Measurements from ENCODE around the gene ABCC10.
A peak's percentile ranks its signal among the peaks of the same experiment; 100 is the strongest.

The ABCC10 gene

DNA sequence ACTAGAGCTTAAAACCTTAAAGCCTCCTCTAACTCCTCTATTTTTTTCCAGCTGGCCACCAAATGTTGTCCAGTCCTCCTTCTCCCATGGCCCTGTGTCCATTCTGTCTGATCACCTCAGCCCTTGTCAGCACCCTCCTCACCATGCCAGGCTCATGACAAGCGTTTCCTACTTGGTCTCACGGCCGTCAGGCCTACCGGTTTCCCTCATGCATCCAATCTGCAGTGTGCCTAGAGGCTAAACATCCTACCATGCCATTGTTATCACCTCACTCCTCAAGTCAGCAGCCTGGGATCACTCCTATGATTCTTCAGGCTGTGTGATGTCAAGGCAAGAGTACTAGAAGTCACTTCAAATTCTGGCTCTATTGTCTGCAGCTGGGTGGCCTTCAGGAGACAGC, 40.4 kb downstream of the ABCC10 start:
- no peak for DNase-seq (ENCODE audit: extremely low read depth in 1 of 2, low read depth in 1 of 2)

DNA sequence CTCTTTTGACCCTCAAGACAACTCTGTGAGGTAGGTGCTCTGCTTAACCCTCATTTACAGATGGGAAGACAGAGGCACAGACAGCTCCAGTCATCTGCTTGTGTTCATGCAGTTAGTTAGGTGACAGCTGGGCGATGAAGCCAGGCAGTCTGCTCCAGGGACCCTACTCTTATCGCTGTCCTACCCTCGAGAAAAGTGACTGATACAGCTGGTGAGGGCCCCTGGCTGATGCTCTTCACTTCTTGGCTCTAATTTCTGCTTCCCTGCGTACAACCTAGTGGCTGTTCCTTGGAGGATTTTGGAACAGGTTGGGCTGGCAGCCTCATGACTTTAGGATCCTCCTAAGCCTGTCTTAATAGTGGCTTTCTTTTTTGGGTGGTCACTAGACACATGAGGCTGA, 40.9 kb downstream of the ABCC10 start:
- DNase-seq (ENCODE audit: extremely low read depth in 1 of 2, low read depth in 1 of 2), result no peak

DNA sequence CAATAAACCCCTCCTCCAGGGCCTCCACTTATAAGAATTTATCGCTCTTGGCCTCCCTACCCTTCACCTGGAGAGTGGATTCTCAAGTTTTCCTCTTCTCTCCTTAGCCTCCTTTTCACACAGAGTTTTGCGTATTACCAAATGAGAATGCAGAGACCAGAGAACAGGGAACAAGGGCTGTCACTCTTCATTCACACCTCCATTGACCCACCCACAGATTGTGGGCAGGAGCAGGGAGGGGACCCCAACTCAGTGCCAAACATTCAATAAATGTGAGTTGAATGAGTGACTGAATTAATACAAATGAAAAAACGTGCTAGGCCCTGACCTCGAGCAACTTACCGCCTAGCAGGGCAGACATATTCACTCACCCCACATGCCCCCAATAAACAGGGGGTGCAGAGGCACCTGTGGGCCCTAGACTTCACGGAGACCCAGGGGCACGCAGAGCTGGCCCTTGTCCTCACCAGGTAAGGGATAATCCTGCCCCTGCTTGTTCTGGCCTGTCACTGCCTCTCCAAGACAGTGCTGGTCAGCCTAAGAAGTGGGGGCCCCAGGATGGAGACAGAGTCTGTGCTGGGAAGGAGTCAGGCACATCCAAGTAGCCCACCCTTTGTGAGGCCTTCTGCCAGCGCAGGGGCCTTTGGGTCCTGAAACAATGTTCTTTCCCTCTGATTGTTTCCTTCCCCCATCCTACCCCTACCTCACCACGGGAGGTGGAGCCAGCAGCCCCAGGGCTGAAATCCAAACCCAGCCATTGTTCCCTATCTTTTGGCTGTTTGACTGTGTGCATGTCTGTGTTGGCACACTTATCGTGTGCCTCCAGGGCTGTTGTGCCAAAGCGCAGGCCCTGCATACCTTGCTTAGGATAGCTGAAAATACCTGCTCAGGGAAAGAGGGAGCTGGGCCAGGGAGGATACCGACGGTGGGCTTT, 41.7 kb downstream of the ABCC10 start:
- DNase-seq (ENCODE audit: extremely low read depth in 1 of 2, low read depth in 1 of 2), result no peak

DNA sequence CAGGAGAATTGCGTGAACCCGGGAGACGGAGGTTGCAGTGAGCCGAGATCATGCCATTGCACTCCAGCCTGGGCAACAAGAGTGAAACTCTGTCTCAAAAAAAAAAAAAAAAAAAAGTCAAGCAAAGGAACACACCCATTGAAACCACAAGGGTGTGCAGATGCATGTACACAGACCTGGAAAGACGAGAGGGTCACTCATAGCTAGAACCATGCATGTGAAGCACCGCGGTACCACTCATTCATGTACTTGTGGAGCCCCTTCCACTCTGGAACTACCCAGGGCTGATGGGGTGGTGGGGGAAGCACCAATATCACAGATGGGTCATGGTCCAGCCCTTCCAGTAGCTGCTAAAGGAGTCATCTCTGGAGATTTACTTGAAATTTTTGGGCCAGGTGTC, 42.6 kb downstream of the ABCC10 start:
- no peak for DNase-seq (ENCODE audit: extremely low read depth in 1 of 2, low read depth in 1 of 2)

DNA sequence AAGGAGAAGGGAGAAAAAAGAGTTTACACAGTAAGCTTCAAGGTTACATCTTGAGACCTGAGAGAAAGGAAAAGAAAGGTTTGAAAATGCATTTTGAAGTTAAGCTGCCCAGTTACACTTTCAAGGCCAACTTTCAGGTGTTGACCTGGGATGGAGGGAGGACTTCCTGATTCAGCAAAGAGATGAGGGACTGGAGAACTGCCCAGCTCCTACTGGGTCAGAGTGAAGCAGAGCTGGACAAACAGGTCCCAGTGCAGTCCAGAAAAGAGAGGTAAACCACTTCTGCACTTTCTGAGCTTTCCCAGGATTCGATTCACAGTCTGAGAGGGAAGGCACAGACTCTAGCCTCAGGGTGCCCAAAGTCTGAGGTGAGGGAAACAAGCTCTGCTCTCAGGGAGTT, 44.1 kb downstream of the ABCC10 start:
- DNase-seq (ENCODE audit: extremely low read depth in 1 of 2, low read depth in 1 of 2), result no peak

DNA sequence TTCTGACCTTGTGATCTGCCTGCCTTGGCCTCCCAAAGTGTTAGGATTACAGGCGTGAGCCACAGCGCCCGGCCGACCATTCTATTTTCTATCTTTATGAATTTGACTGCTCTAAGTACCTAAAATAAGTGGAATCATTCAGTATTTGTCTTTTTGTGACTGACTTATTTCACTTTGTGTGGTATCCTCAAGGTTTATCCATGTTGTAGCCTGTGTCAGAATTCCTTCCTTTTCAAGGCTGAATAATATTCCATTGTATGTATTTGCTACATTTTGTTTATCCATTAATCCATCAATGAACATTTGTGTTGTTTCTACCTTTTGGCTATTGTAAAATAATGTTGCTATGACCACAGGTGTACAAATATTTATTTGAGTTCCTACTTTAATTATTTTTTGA, 45.2 kb downstream of the ABCC10 start:
- DNase-seq (ENCODE audit: extremely low read depth in 1 of 2, low read depth in 1 of 2), result no peak

DNA sequence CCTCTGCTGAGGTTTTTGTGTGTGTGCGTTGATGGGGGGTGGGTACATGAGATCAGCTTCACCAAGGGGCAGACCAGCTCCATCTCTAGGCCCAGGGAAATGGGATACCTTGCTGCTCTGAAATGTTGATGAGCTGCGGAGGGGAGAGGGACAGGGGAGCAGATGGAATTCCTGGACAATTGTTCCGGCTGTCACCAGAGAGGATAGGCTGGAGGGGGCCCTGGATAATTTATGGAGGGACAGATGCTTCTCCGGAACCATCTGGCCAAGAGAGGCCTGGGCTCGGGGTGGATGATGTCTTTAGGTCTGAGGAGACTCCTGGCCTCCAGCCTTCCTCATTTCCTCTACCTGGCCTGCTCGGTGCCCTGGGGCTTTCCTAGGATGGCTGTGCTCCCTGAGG, 48.2 kb downstream of the ABCC10 start:
- no peak for DNase-seq (ENCODE audit: extremely low read depth in 1 of 2, low read depth in 1 of 2)

DNA sequence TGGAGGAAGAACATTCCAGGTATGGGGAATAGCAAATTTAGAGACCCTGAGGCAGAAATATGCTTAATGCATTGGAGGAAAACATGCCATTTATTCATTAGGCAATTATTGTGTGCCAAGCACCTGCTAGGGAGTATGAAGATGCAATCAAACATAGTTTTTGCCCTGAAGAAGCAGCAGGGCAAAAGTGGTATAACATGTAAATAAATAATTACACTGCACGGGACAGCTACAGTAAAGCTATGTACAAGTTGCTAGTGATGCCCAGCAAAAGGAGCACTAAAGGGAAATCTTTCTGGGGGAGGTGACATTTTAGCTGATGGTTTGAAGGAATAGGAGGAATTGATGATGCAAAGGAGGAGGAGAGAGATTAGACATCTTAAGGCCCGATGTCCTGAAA, 49.4 kb downstream of the ABCC10 start:
- no peak for DNase-seq (ENCODE audit: extremely low read depth in 1 of 2, low read depth in 1 of 2)

DNA sequence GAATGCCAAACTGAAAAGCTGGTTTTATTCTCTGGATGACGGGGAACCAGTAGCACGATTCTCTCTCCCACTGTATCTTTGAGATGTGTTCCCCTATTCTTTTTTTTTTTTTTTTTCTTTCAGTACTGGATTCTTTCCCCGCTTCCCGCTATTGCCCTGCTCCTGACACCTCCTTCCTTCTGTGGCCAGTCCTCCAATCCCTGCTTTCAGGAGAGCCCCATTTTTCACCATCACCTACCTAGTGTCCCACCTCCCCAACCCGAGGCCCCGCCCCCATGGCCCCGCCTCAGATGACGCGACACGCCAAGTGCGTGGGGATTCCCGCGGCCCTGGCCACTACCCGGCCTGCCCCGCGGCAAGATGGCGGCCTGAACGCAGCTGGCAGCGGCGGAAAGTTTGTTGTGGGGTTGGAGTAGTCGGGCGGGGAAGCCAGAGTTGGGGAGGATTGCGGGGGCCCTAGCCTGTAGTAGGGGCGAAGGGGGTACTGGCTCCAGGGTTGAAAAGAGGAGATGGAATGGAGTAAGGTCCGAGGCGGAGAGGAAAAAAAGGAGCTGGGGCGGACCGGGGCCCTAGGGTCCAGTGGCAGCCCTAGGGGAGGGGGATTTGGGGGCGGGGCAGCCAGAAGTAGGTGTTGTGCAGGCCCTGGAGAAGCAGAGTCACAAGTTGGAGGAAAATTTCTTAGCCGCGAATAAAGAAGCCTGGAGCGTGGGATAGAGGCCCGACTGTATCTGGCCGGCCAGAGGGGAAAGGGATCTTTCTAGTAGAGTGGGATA, 50.1 kb downstream of the ABCC10 start, which contains the start of gene TJAP1:
Gene TJAP1, plus strand, starts transcription at position 336 of the 773 bp plus-strand sequence. CDS start 21,432 bp downstream, outside the sequence.
- peak; percentile 92 to 96 for DNase-seq (ENCODE audit: extremely low read depth in 1 of 2, low read depth in 1 of 2)

DNA sequence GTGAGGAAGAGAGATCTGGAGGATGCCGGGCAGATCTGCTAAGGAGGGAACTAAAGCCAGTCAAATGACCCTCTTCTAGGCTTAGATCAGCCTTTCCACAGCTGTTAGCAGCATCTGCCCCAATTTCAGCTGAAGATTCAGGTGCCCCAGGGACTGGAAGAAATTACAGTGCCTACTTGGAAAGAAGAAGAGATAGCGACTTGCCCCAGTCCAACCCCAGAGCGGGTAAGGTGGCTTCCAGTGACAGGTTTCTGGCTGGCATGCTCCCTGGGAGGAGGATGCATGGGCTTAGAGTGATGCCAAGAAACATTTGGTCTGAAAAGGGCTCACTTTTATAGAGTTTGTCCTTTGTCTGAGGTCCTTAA, 50.6 kb downstream of the ABCC10 start:
- no peak for DNase-seq (ENCODE audit: extremely low read depth in 1 of 2, low read depth in 1 of 2)

DNA sequence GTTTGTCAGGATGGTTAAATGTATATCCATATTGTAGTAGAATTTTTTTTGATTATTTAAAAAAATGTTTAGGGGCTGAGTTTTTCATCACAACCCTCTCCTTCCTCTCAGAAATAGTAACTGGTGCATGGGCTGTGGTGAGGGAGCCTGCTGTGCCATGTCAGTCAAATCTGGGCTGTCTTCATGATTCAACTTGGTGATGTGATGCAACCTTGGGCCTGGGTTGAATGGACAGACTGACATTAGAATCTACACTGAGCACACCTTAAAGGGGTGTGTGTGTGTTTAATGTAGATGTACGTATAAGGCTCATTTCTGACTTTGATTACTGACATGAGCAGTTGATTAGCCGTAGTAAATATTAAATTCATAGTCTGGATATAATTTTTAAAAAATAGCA, 53.7 kb downstream of the ABCC10 start:
- no peak for DNase-seq (ENCODE audit: extremely low read depth in 1 of 2, low read depth in 1 of 2)

DNA sequence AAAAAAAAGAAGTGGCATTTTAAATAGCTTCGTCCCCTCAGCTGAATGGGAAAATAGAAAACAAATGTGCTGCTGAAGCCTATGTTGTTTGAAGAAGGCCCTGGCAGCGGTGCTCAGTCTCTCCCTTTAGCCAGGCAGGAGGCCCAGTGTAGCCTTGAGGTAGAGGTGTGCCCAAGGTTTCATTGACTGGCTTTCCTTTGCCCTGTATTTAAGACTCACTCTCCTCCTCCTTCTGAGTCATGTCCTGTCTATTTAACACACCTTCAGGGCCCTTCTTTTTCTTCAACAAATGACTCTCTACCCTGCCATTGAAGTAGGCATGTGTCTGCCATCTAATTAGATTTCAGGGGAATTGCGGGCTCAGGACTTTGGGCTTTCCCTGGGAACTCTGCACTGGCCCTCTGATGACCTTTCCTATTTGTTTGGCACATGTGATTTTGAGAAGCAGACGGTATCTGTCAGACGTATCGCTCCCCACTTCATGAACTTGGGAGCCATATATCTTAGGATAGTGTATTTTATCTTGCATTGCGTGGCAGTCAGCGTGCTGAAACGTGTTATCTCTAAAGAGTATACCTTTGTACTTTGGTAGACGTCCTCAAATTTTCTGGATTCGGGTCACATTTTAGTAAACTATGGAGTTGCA, 54.4 kb downstream of the ABCC10 start:
- no peak for DNase-seq (ENCODE audit: extremely low read depth in 1 of 2, low read depth in 1 of 2)

DNA sequence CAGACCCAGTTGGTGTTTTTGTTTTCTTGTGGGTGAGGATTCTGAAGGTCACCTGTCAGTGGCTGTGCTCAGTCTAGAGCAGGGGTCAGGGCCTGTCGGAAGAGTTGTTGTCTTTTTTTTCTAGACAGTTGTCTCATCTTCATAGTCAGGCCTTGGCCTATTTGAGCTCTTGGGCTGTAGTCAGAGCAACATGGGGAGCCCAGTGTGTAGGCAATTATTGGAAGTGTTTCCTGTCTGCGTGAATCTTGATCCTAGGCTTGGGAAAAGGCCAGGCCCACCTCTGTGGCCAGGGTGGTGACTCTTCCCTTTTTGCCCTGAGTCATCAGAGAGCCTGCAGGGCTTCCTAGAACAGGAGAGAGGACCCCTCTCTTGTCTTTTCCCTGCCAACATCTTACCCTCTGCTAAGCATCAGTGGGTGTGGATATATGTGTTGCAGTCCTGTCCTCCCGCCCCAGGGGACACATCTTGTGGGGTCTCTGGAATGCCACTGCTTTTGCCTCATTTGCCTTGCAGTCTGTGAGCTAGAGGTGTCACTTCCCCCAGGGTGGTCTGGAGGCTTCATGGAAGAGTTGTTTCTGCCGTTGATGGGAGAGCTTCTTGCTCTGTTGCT, 61.4 kb downstream of the ABCC10 start:
- DNase-seq (ENCODE audit: extremely low read depth in 1 of 2, low read depth in 1 of 2), result no peak

DNA sequence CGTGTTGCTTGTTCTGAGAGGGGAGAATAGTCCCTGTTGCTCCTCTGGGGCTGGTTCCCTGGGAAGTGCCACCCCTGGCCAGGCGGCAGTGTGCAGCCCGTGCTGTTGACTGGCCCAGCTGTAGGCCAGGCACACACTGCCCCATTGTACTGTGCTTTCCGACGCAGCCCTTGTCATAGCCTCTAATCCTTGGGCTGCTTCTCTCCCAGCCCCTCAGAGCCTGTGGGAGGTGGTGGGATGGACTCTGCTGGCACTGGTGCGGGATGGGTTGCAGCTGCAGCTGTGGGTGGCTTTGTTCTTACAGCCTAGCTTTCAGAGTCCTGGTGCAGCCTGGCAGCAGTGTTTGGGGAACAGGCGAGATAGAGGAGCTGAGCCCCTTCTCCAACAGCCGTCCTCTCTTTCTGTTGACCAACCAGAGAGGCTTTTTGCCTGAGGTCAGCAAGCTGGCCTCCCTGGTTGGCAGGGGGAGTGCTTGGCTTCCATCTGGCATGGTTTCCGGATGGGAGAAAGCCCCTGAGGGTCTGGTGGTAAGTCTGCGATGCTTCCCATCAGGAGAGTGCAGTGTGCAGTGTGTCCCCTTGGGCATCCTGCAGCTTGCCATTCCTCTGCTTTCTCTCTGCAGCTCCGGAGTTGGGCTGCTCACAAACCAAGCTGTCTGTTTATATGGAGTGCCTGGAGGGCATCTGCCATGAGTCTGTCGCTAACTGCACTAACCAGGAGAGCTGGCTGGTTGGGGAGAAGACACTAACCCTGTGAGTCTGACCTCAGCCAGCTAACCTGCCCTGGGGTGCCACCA, 62.1 kb downstream of the ABCC10 start:
- no peak for DNase-seq (ENCODE audit: extremely low read depth in 1 of 2, low read depth in 1 of 2)

DNA sequence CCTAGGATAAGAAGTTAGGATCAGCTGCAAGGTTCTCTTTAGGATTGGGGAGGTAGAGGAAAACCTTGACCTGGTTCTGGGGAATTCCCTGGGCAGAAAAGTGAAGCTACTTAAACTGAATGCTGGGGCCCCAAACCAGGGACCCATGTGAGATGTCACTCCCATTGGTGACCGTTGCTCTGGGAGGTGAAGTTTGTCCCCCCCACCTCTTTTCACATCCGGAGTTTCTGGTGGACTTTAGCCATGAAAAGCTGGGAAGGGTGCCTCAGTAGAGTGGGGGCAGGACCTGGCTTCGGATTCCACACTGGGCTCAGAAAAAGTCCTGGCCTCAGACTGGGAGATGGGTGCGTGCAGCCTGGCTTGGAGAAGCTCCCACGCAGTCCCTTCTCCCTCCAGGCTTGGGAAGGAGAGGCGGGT, 63.2 kb downstream of the ABCC10 start:
- no peak for DNase-seq (ENCODE audit: extremely low read depth in 1 of 2, low read depth in 1 of 2)

DNA sequence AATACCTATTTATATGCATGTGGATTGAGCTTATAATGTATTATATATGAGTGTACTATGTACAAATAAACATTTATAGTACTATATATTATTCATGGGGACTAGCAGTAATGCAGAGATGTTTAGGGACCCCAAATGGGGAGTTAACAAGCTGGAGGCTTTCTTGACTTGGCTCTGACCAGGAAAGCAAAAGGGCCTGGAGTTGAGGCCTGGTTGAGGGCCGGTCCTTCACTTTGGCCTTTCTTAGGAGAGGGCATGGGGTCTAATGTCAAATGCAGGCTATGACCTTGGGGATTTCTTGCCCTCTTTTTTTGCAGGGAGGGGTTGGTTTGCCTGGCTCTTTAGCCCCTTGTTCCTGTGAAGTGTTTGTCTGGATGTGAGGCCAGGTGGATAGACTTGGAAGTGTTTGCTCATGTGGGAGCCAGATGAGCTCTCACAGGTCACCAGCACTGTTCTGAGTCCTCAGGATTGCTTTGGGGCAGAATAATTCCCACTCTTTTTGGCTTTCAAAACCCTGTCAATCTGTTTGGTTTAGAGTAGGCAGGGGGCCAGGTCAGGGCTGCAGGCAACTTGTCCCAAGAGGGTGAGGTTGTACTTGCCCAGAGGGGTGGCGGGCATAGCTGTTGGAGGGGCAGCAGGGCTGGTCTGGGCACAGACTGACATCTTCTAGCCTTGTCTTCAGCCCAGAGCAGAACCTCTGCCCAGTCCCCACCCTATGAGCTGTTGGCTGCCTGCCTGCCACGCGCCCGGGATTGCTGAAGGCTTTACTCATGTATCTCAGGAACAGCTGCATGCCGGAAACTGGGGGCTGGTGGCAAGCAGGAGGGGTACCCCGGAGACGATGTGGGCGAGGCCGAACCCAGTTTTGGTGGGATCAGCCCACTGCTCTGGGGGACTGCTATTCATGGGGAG, 64.7 kb downstream of the ABCC10 start:
- no peak for DNase-seq (ENCODE audit: extremely low read depth in 1 of 2, low read depth in 1 of 2)

DNA sequence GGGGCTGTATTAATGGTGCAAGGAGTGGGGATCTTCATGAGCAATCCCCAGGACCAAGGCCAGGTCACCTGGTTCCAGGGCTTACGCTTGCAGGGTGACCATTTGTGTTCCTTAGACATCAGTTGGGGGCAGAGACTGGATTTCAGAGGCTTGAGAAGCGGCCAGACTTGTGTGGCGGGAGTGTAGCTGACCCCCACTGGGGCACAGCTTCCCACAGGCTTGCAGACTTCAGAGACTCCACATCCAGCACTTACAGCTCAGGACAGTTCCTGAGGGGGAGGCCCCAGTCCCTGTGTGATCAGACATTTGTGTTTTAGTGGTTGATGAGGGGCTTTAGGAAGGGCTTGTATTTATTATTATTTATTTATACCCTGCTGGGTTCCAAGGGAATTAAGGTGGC, 65.3 kb downstream of the ABCC10 start:
- DNase-seq (ENCODE audit: extremely low read depth in 1 of 2, low read depth in 1 of 2), result no peak

DNA sequence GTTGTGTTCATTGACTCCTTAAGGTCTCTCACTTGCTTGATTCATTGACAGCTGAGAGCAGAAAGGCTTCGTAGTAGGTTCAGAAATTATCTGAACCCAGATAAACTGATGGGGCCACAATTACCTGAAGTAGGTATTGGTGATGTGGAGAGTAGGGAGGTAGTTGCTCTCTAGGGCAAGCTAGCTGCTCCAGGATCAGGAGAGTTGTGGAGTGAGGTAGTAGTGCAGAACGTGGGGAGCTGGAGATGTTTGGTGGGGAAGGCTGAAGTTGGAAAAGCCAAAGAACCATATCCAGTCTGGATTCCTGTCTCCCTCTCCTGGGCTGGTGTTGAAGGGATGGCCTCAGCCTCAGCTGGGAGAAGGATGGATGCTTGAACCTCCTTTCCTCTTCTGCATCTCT, 65.9 kb downstream of the ABCC10 start:
- DNase-seq (ENCODE audit: extremely low read depth in 1 of 2, low read depth in 1 of 2), result no peak

DNA sequence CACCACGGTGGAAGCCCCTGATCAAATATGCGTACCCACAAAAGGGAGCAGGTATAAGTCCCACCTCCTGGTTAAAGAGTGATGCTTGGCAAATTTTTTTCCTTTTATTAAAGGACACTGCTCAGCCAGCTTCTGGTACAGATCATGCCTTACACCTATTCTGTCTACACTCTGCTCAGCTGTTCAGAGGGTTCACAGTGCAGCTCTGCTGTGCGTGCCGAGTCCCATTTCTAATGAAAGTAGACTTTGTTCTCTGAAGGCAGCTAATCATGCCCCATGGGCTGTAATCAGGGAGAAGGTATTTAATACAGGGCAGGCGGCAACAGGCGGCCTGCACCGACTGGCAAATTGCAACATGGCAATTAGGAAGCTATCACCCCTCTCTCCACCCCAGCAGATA, 66.5 kb downstream of the ABCC10 start:
- no peak for DNase-seq (ENCODE audit: extremely low read depth in 1 of 2, low read depth in 1 of 2)
